Measurements from ENCODE around the gene ACADVL.
"Not testable (repeated sequence)": the region's sequence is repeated elsewhere in the genome, so short reads cannot be mapped to it uniquely, and the experiment has no call there.

Gene ACADVL

DNA sequence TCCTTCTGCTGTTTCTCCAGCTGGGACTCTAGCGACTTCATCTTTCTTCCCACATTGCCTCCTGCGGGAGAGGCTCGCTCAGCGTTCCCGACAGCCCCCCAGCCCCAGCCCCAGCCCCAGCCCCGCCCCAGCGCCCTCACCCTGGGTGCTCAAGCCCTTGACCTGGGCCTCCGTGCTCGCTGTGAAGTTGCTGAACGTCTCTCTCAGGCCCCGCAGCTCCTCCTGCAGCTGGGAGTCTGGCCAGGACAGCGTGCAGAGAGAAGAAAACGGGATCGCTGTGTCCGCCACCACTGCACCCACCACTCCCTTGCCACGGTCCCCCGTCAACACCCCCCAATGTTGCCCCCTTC lies 42.9 kb upstream of the ACADVL start:
- no peak for DNase-seq (ENCODE audit: low read depth)
- no peak overlapping the region for H3K4me3 ChIP-seq (ENCODE audit: low read length)
- no peak for TF ChIP-seq CTCF (IDR thresholded peaks at IDR 0.05; ENCODE audit: insufficient read depth, low read depth, low read length, missing control alignments)

- peak overlapping the region; percentile 40 for H3K4me3 ChIP-seq (ENCODE audit: low read length)
- DNase-seq (ENCODE audit: low read depth) = peak; percentile 64
- peak; percentile 84 for TF ChIP-seq CTCF (IDR thresholded peaks at IDR 0.05; ENCODE audit: insufficient read depth, low read depth, low read length, missing control alignments)
These were observed 42.4 kb upstream of the ACADVL start for GRCh38 chr17:7177191-7177953.

GRCh38 chr17:7177954-7178477 lies 41.7 kb upstream of the ACADVL start:
- DNase-seq (ENCODE audit: low read depth) = peak; percentile 18
- no peak for TF ChIP-seq CTCF (IDR thresholded peaks at IDR 0.05; ENCODE audit: insufficient read depth, low read depth, low read length, missing control alignments)

GRCh38 chr17:7178973-7179316 lies 40.8 kb upstream of the ACADVL start:
- TF ChIP-seq CTCF (IDR thresholded peaks at IDR 0.05; ENCODE audit: insufficient read depth, low read depth, low read length, missing control alignments) = no peak
- H3K4me3 ChIP-seq (ENCODE audit: low read length) = no peak overlapping the region
- no peak for DNase-seq (ENCODE audit: low read depth)

More at GRCh38 chr17:7177954-7178477, 41.7 kb upstream of the ACADVL start:
- H3K4me3 ChIP-seq (ENCODE audit: low read length) = peak overlapping the region; percentile 40

DNA sequence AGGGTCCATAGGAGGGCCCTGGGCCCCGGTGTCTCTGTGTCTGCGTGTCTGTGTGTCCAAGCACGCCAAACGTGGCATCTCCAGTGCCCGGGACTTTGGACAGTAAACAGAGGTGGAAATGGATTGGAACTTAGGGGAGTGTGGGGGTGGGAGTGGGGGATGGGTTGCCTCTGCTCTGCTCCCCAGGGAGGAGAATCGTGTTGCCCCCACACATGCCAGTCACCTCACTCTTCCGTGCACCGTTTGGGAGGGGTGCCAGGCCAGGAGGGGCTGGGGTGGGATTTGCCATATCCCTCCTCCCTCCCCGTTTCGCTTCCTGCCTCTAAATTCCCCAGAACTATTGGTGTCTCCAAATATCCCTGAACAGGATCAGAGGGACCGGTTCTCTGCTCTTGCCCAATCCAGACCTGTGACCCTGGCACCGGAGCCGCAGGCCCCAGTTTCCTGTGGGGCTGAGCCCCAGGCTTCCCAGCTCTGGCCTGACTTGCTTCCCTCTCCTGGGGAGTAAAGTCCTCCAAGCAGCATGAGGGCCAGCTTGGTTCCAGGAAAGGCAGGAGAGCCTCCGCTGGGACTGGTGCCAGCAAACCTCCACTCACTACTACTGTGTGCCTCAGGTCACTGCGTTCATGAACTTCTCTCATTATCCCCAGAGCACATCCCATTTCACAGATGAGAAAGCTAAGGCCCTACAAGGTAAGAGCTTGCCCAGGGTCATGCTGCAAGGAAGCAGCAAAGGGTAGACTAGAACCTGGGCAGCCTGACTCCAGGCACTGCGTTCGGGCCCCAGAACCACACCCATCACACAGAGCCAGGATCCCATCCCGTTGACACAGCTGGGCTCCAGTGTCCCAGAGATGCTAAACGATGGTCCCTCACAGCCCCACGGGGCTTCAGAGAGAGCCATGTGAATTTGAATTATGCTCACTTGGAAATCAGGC lies 40.2 kb upstream of the ACADVL start, which contains the start of gene ASGR1:
Gene ASGR1, minus strand, starts transcription at position 54 of the 938 bp plus-strand sequence. CDS start 807 bp downstream, outside the sequence.
- H3K4me3 ChIP-seq (ENCODE audit: low read length) = no peak within 1 kb of the TSS
- no peak for TF ChIP-seq CTCF (IDR thresholded peaks at IDR 0.05; ENCODE audit: insufficient read depth, low read depth, low read length, missing control alignments)
- no peak for DNase-seq (ENCODE audit: low read depth)

DNA sequence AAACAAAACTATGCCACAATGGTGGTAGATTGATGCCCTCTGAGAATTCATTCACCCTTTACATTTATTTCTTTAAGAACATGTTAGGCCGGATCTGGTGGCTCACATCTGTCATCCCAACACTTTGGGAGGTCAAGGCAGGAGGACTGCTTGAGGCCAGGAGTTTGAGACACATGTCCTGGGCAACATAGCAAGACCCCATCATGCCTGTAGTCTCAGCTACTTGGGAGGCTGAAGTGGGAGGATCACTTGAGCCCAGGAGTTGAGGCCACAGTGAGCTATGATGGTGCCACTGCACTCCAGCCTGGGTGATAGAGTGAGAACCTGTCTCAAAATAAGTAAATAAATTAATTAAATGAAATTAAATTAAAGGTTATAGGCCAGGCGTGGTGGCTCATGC lies 37.6 kb upstream of the ACADVL start:
- not testable (repeated sequence) for DNase-seq (ENCODE audit: low read depth); H3K4me3 ChIP-seq (ENCODE audit: low read length)

GRCh38 chr17:7183433-7184090 lies 36.2 kb upstream of the ACADVL start:
- TF ChIP-seq CTCF (IDR thresholded peaks at IDR 0.05; ENCODE audit: insufficient read depth, low read depth, low read length, missing control alignments) = no peak
- DNase-seq (ENCODE audit: low read depth) = no peak
- H3K4me3 ChIP-seq (ENCODE audit: low read length) = no peak overlapping the region

Measured in epithelial cell of esophagus (primary cell).